CD4-positive, CD25-positive, alpha-beta regulatory T cell (primary cell): Measurements from ENCODE around the gene SAMD7. TPM values are rescaled to one million over a fixed set of nuclear protein-coding genes. Genes with fewer than 3 reads are reported as not detected.

Source experiments
- ATAC-seq, 2 donors: fragments of 150-1000 bp; cut with Tn5 transposase; one replicate each; pipeline ENCODE4 v1.10.0; 2021; ENCODE audit warnings: low read depth in 2 of 2, moderate number of reproducible peaks in 2 of 2, moderate library complexity in 1 of 2
- DNase-seq, 3 donors: peaks; one replicate each; pipeline versions ENCODE4 v3.0.0 to v3.0.0-alpha.2; 2012 to 2022; ENCODE audit warnings: mixed read lengths in 1 of 3
- H3K27ac ChIP-seq: one replicate; pipeline ENCODE4 v1.7.0; 2013; ENCODE audit warnings: mild to moderate bottlenecking, low read length; ENCODE audit not compliant: insufficient read depth, poor library complexity, severe bottlenecking
- H3K27me3 ChIP-seq: one replicate; pipeline ENCODE4 v1.7.0; 2013; ENCODE audit warnings: low read length; ENCODE audit not compliant: control insufficient read depth, insufficient read depth
- H3K36me3 ChIP-seq: one replicate; pipeline ENCODE4 v1.7.0; 2013; ENCODE audit warnings: mild to moderate bottlenecking, low read length, moderate library complexity; ENCODE audit not compliant: control insufficient read depth, insufficient read depth
- H3K4me1 ChIP-seq: 2 replicates; pipeline ENCODE4 v1.7.0; 2013; ENCODE audit warnings: mild to moderate bottlenecking, low read length; ENCODE audit not compliant: insufficient read depth, control insufficient read depth, poor library complexity, severe bottlenecking
- H3K4me3 ChIP-seq: one replicate; pipeline ENCODE4 v1.7.0; 2013; ENCODE audit warnings: low read depth, mild to moderate bottlenecking, low read length, moderate library complexity
- H3K9me3 ChIP-seq, 2 experiments: 1 replicate in 1 of 2; 2 replicates in 1 of 2; pipeline ENCODE4 v1.7.0; 2013; ENCODE audit warnings: low read length in 2 of 2, mild to moderate bottlenecking in 1 of 2, moderate library complexity in 1 of 2; ENCODE audit not compliant: control insufficient read depth in 2 of 2
- H3K27ac Mint-ChIP-seq, 3 donors: one replicate each; pipeline ENCODE4 v1.8.0; 2020 to 2022; ENCODE audit warnings: mild to moderate bottlenecking in 3 of 3, mixed read lengths in 3 of 3, moderate library complexity in 2 of 3
- H3K27me3 Mint-ChIP-seq: one replicate; pipeline ENCODE4 v1.8.0; 2022; ENCODE audit warnings: mild to moderate bottlenecking, mixed read lengths
- H3K36me3 Mint-ChIP-seq: one replicate; pipeline ENCODE4 v1.8.0; 2020; ENCODE audit warnings: mixed read lengths
- H3K4me1 Mint-ChIP-seq, 4 donors: one replicate each; pipeline ENCODE4 v1.8.0; 2020 to 2022; ENCODE audit warnings: mixed read lengths in 4 of 4, mild to moderate bottlenecking in 1 of 4
- H3K4me3 Mint-ChIP-seq, 4 donors: one replicate each; pipeline ENCODE4 v1.8.0; 2020 to 2022; ENCODE audit warnings: mild to moderate bottlenecking in 4 of 4, mixed read lengths in 4 of 4, moderate library complexity in 3 of 4
- H3K9me3 Mint-ChIP-seq, 7 donors: one replicate each; pipeline ENCODE4 v1.8.0; 2020 to 2022; ENCODE audit warnings: mixed read lengths in 7 of 7, mild to moderate bottlenecking in 3 of 7, moderate library complexity in 2 of 7
- polyA plus RNA-seq, 4 donors: library from polyadenylated mRNA; unstranded; fragments of 300-500 nt; fragmentation: Illumina TruSeq; gene quantifications; one replicate each; pipeline ENCODE4 v1.2.3, GENCODE V29; 2021
- total RNA-seq: library from RNA; stranded (reverse); gene quantifications from one replicate; pipeline ENCODE4 v1.2.3, GENCODE V29; 2022

SAMD7 gene
- total and polyA plus RNA-seq, 5 donors from 2014 or later, result not detected

DNA sequence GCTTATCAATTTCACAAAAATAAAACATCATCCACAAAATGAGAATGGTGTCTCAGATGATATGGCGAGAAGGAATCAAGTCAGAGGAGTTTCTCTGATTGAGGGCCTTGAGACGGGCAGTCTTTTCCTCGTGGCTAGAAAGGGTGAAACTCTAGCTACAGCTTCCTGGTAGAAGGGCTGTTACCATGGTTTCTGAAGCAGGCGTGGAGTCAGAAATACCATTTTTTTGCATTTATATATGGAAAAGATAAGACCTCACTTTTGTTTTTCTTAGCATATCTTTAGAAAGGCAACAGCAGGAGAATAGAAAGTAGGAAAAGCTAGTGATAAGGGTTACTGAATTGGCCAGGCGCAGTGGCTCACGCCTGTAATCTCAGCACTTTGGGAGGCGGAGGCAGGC, 17.3 kb upstream of the SAMD7 start:
- H3K27ac ChIP-seq, result no peak overlapping the region
- H3K4me3 ChIP-seq, result no peak overlapping the region
- H3K4me3 Mint-ChIP-seq, result no peak overlapping the region
- DNase-seq, result no peak
- no peak overlapping the region for H3K27ac Mint-ChIP-seq
- no peaks in the 10 kb centered on the region for H3K27me3 ChIP-seq
- no peaks in the 10 kb centered on the region for H3K36me3 ChIP-seq
- ATAC-seq, result no peak
- H3K4me1 ChIP-seq, result no peaks in the 10 kb centered on the region
- H3K9me3 Mint-ChIP-seq, result peaks cover 0 to 1% (median 0%) of the 10 kb centered on the region in 7 donors
- H3K9me3 ChIP-seq, result no peaks in the 10 kb centered on the region
- peaks cover 1% of the 10 kb centered on the region for H3K27me3 Mint-ChIP-seq
- H3K36me3 Mint-ChIP-seq, result no peaks in the 10 kb centered on the region
- H3K4me1 Mint-ChIP-seq, result no peaks in the 10 kb centered on the region

DNA sequence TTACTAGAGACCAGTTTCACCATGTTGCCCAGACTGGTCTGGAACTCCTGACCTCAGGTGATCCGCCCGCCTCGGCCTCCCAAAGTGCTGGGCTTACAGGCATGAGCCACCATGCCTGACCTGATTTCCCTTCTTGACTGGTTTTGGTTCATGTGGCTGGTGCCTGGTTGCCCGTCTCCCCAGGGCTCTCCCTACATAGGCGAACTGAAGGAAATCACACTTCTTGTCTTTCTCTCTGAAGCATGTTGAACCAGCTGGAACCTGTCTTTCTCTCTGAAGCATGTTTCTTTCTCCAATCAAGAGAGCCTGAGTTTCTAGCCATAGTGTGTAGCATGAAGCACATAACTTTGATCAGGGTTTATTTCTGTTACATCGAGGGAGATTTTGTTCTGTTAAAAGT, 16.3 kb upstream of the SAMD7 start:
- H3K36me3 ChIP-seq, result no peaks in the 10 kb centered on the region
- H3K27me3 ChIP-seq, result no peaks in the 10 kb centered on the region
- Mint-ChIP-seq H3K27me3 (peaks cover 6% of the 10 kb centered on the region), H3K36me3 (no peaks in the 10 kb centered on the region), H3K9me3 (peaks cover 0 to 5% (median 3%) of the 10 kb centered on the region in 7 donors), H3K27ac (no peak overlapping the region), H3K4me3 (no peak overlapping the region), H3K4me1 (no peaks in the 10 kb centered on the region)
- no peak overlapping the region for H3K4me3 ChIP-seq
- H3K27ac ChIP-seq, result no peak overlapping the region
- H3K4me1 ChIP-seq, result no peaks in the 10 kb centered on the region
- H3K9me3 ChIP-seq, result no peaks in the 10 kb centered on the region
- DNase-seq, result no peak
- no peak for ATAC-seq

GRCh38 chr3:169897284-169897683, 14.1 kb upstream of the SAMD7 start:
- Mint-ChIP-seq H3K27me3 (peaks cover 6% of the 10 kb centered on the region), H3K27ac (no peak overlapping the region), H3K9me3 (peaks cover 3 to 17% (median 5%) of the 10 kb centered on the region in 7 donors), H3K4me3 (no peak overlapping the region), H3K36me3 (peaks cover 8% of the 10 kb centered on the region), H3K4me1 (no peaks in the 10 kb centered on the region)
- Histone ChIP-seq H3K27ac (no peak overlapping the region), H3K4me1 (no peaks in the 10 kb centered on the region), H3K4me3 (no peak overlapping the region), H3K9me3 (peaks cover 5 to 10% of the 10 kb centered on the region in 2 experiments), H3K36me3 (no peaks in the 10 kb centered on the region), H3K27me3 (no peaks in the 10 kb centered on the region)
- DNase-seq (no peak), ATAC-seq (no peak)

DNA sequence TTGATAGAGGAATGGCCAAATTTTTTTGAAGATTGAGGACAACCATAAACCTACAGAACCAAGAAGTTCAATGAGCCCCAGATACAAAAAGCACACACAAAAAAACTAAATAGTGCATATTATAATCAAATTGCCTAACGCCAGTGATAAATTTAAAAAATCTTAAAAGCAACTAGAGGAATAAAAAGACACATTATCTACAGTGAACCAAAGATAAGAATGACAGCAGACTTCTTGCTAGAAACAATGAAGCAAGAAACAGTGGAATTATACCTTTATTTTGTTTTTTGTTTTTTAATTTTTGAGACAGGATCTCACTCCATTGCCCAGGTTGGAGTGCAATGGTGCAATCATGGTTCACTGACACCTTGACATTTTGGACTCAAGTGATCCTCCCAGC, 9.9 kb upstream of the SAMD7 start:
- Histone ChIP-seq H3K27me3 (no peaks in the 10 kb centered on the region), H3K36me3 (no peaks in the 10 kb centered on the region), H3K27ac (no peak overlapping the region), H3K4me3 (no peak overlapping the region), H3K4me1 (no peaks in the 10 kb centered on the region), H3K9me3 (peaks cover 5 to 10% of the 10 kb centered on the region in 2 experiments)
- no peak for DNase-seq
- Mint-ChIP-seq H3K4me1 (no peaks in the 10 kb centered on the region), H3K9me3 (peaks cover 3 to 23% (median 9%) of the 10 kb centered on the region in 7 donors), H3K36me3 (peaks cover 8% of the 10 kb centered on the region), H3K4me3 (no peak overlapping the region), H3K27me3 (peaks cover 17% of the 10 kb centered on the region), H3K27ac (no peak overlapping the region)
- no peak for ATAC-seq

- peaks cover 0 to 18% (median 8%) of the 10 kb centered on the region in 7 donors for H3K9me3 Mint-ChIP-seq
- no peak overlapping the region for H3K4me3 Mint-ChIP-seq
- H3K4me1 Mint-ChIP-seq, result no peaks in the 10 kb centered on the region
- DNase-seq, result no peak
- H3K36me3 Mint-ChIP-seq, result peaks cover 7% of the 10 kb centered on the region
- H3K4me1 ChIP-seq, result no peaks in the 10 kb centered on the region
- no peak overlapping the region for H3K27ac ChIP-seq
- no peaks in the 10 kb centered on the region for H3K36me3 ChIP-seq
- H3K4me3 ChIP-seq, result no peak overlapping the region
- no peaks in the 10 kb centered on the region for H3K27me3 ChIP-seq
- peaks cover 5 to 10% of the 10 kb centered on the region in 2 experiments for H3K9me3 ChIP-seq
- no peak for ATAC-seq
- H3K27me3 Mint-ChIP-seq, result peaks cover 11% of the 10 kb centered on the region
- H3K27ac Mint-ChIP-seq, result no peak overlapping the region
Observed at GRCh38 chr3:169905404-169905803, 6.0 kb upstream of the SAMD7 start.

- Histone ChIP-seq H3K4me3 (no peak overlapping the region), H3K27ac (no peak overlapping the region), H3K27me3 (no peaks in the 10 kb centered on the region), H3K36me3 (no peaks in the 10 kb centered on the region), H3K4me1 (no peaks in the 10 kb centered on the region), H3K9me3 (no peaks in the 10 kb centered on the region)
- Mint-ChIP-seq H3K9me3 (peaks cover 0 to 6% (median 0%) of the 10 kb centered on the region in 7 donors), H3K27me3 (peaks cover 11% of the 10 kb centered on the region), H3K36me3 (no peaks in the 10 kb centered on the region), H3K4me3 (no peak overlapping the region), H3K27ac (peak overlapping the region in 1 of 3 donors; percentile 15), H3K4me1 (no peaks in the 10 kb centered on the region)
- ATAC-seq (no peak), DNase-seq (no peak)
Observed at GRCh38 chr3:169907476-169907875, 3.9 kb upstream of the SAMD7 start.

GRCh38 chr3:169907944-169908343, 3.4 kb upstream of the SAMD7 start:
- Mint-ChIP-seq H3K9me3 (peaks cover 0 to 4% (median 0%) of the 10 kb centered on the region in 7 donors), H3K4me1 (no peaks in the 10 kb centered on the region), H3K36me3 (no peaks in the 10 kb centered on the region), H3K27ac (peak overlapping the region in 1 of 3 donors; percentile 15), H3K27me3 (peaks cover 11% of the 10 kb centered on the region), H3K4me3 (no peak overlapping the region)
- Histone ChIP-seq H3K36me3 (no peaks in the 10 kb centered on the region), H3K4me3 (no peak overlapping the region), H3K9me3 (no peaks in the 10 kb centered on the region), H3K27me3 (no peaks in the 10 kb centered on the region), H3K4me1 (no peaks in the 10 kb centered on the region), H3K27ac (no peak overlapping the region)
- no peak for ATAC-seq
- no peak for DNase-seq

DNA sequence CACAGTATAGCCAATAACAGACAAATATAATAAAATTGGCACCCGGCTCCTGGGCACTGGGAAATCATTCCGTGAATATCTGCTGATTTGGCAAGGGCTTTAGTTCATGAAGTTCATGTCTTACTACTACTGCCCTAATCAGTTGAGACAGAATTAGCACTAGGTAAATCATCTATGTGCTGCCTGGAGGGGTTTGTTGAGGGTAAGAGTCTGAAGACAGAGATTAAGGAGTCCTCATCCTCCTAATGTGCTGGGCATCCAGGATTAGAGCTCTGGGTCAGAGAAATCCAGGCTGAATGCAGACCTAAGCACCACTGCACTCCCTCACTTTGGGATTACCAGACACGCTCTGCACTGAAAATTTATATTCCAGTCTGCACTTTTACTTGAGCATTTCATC, 2.0 kb downstream of the SAMD7 start:
- Mint-ChIP-seq H3K27ac (no peak overlapping the region), H3K4me3 (no peak overlapping the region), H3K36me3 (no peaks in the 10 kb centered on the region), H3K27me3 (no peaks in the 10 kb centered on the region), H3K4me1 (no peaks in the 10 kb centered on the region), H3K9me3 (no peaks in the 10 kb centered on the region)
- no peak overlapping the region for H3K27ac ChIP-seq
- no peaks in the 10 kb centered on the region for H3K9me3 ChIP-seq
- no peaks in the 10 kb centered on the region for H3K4me1 ChIP-seq
- no peaks in the 10 kb centered on the region for H3K27me3 ChIP-seq
- H3K36me3 ChIP-seq, result no peaks in the 10 kb centered on the region
- no peak for ATAC-seq
- no peak overlapping the region for H3K4me3 ChIP-seq
- no peak for DNase-seq
